GM18519 (cell line): Measurements from ENCODE around the gene DHDDS.

ENCODE experiments used
- ATAC-seq: cut with Tn5 transposase; IDR thresholded peaks from one replicate; pipeline ENCODE4 v1.9.1; 2021; ENCODE audit warnings: mild to moderate bottlenecking, moderate library complexity; ENCODE audit not compliant: unreplicated experiment, low FRiP score

Gene DHDDS

DNA sequence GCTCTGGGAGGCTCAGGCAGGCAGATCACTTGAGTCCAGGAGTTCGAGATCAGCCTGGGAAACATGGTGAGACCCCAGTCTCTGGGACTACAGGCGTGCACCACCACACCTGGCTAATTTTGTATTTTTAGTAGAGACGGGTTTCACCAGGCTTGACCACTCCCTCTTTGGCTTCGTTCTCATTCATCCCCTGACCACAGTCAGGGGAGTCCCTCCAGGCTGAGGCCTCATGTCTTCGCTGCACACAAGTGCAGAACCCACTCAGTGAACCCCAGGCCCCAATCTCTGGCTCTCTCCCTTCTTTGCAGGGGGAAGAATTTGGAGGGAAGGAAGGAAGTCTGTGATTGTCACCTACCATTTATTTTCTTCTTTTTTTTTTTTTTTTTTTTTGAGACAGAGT is 88.2 kb downstream of the DHDDS start:
- ATAC-seq, result no peak
